GM21576 (cell line): ENCODE results near the gene GBE1.
A peak's percentile ranks its signal among the peaks of the same experiment; 100 is the strongest.

Experiments used
- ATAC-seq: cut with Tn5 transposase; IDR thresholded peaks from one replicate; pipeline ENCODE4 v1.9.1; 2021; ENCODE audit warnings: mild to moderate bottlenecking, moderate library complexity; ENCODE audit not compliant: unreplicated experiment

Gene GBE1

GRCh38 chr3:81624756-81625155 lies 136.7 kb downstream of the GBE1 start:
- ATAC-seq: no peak

GRCh38 chr3:81622395-81622794 lies 139.1 kb downstream of the GBE1 start:
- ATAC-seq: no peak

- no peak for ATAC-seq
These were observed 140.2 kb downstream of the GBE1 start for GRCh38 chr3:81621277-81621676.

- ATAC-seq: no peak
These were observed 140.6 kb downstream of the GBE1 start for GRCh38 chr3:81620849-81621248.

- no peak for ATAC-seq
These were observed 148.7 kb downstream of the GBE1 start for GRCh38 chr3:81612768-81613167.

- no peak for ATAC-seq
These were observed 158.7 kb downstream of the GBE1 start for GRCh38 chr3:81602781-81603180.

GRCh38 chr3:81601707-81602305 lies 159.6 kb downstream of the GBE1 start:
- no peak for ATAC-seq

- no peak for ATAC-seq
These were observed 169.3 kb downstream of the GBE1 start for GRCh38 chr3:81592101-81592500.

- no peak for ATAC-seq
These were observed 175.5 kb downstream of the GBE1 start for GRCh38 chr3:81585937-81586336.

- ATAC-seq: no peak
These were observed 176.4 kb downstream of the GBE1 start for GRCh38 chr3:81585056-81585455.

GRCh38 chr3:81581966-81582599 lies 179.4 kb downstream of the GBE1 start:
- ATAC-seq: peak; percentile 80

- no peak for ATAC-seq
These were observed 181.1 kb downstream of the GBE1 start for GRCh38 chr3:81580355-81580754.

- no peak for ATAC-seq
These were observed 181.7 kb downstream of the GBE1 start for GRCh38 chr3:81579744-81580143.

GRCh38 chr3:81572201-81572756 lies 189.2 kb downstream of the GBE1 start:
- ATAC-seq: no peak

- no peak for ATAC-seq
These were observed 193.1 kb downstream of the GBE1 start for GRCh38 chr3:81568378-81568777.

GRCh38 chr3:81565041-81565440 lies 196.4 kb downstream of the GBE1 start:
- ATAC-seq: no peak

- ATAC-seq: no peak
These were observed 203.3 kb downstream of the GBE1 start for GRCh38 chr3:81558106-81558505.

- ATAC-seq: no peak
These were observed 206.6 kb downstream of the GBE1 start for GRCh38 chr3:81554801-81555200.

- ATAC-seq: no peak
These were observed 207.1 kb downstream of the GBE1 start for GRCh38 chr3:81554388-81554787.

- ATAC-seq: no peak
These were observed 211.0 kb downstream of the GBE1 start for GRCh38 chr3:81550415-81550814.

- ATAC-seq: no peak
These were observed 211.6 kb downstream of the GBE1 start for GRCh38 chr3:81549831-81550230.

- no peak for ATAC-seq
These were observed 212.1 kb downstream of the GBE1 start for GRCh38 chr3:81549388-81549787.

- ATAC-seq: no peak
These were observed 215.9 kb downstream of the GBE1 start for GRCh38 chr3:81545572-81545971.
